IPS-18c (cell line): ENCODE measurements around the gene TMEM120A.

Experiments used
- H3K4me3 ChIP-seq: 2 replicates; pipeline ENCODE4 v1.7.0; 2013; ENCODE audit warnings: low read depth, mild to moderate bottlenecking, low read length, moderate library complexity; ENCODE audit not compliant: insufficient read depth
- H3K9me3 ChIP-seq: one replicate; pipeline ENCODE4 v1.6.1; 2013; ENCODE audit warnings: mild to moderate bottlenecking, low read length, moderate library complexity; ENCODE audit not compliant: control insufficient read depth, insufficient read depth

Gene TMEM120A

GRCh38 chr7:75950111-75950681 is 44.2 kb downstream of the TMEM120A start:
- Histone ChIP-seq H3K4me3 (no peak overlapping the region), H3K9me3 (no peaks in the 10 kb centered on the region)

GRCh38 chr7:75948179-75948578 is 46.2 kb downstream of the TMEM120A start:
- H3K9me3 ChIP-seq, result no peaks in the 10 kb centered on the region
- no peak overlapping the region for H3K4me3 ChIP-seq

- H3K9me3 ChIP-seq, result no peaks in the 10 kb centered on the region
- H3K4me3 ChIP-seq, result no peak overlapping the region
Measured at GRCh38 chr7:75946207-75946855, 48.1 kb downstream of the TMEM120A start.

- Histone ChIP-seq H3K9me3 (no peaks in the 10 kb centered on the region), H3K4me3 (no peak overlapping the region)
Measured at GRCh38 chr7:75945297-75946168, 48.9 kb downstream of the TMEM120A start.

GRCh38 chr7:75944507-75944906 is 49.9 kb downstream of the TMEM120A start:
- Histone ChIP-seq H3K4me3 (no peak overlapping the region), H3K9me3 (no peaks in the 10 kb centered on the region)

- H3K9me3 ChIP-seq, result no peaks in the 10 kb centered on the region
Measured at GRCh38 chr7:75943864-75944263, 50.5 kb downstream of the TMEM120A start.

GRCh38 chr7:75938921-75939320 is 55.5 kb downstream of the TMEM120A start:
- Histone ChIP-seq H3K9me3 (no peaks in the 10 kb centered on the region), H3K4me3 (no peak overlapping the region)

More at GRCh38 chr7:75943864-75944263, 50.5 kb downstream of the TMEM120A start:
- no peak overlapping the region for H3K4me3 ChIP-seq

GRCh38 chr7:75937958-75938786 is 56.2 kb downstream of the TMEM120A start:
- no peaks in the 10 kb centered on the region for H3K9me3 ChIP-seq

More at GRCh38 chr7:75937958-75938786, 56.2 kb downstream of the TMEM120A start:
- H3K4me3 ChIP-seq, result no peak overlapping the region
